NK-92 (cell line): ENCODE measurements around the gene EFCC1.

ENCODE experiments used
- DNase-seq: peaks from one replicate; lab custom pipeline; 2025; ENCODE audit not compliant: unreplicated experiment; lab: John Stamatoyannopoulos, UW

Gene EFCC1, protein sequence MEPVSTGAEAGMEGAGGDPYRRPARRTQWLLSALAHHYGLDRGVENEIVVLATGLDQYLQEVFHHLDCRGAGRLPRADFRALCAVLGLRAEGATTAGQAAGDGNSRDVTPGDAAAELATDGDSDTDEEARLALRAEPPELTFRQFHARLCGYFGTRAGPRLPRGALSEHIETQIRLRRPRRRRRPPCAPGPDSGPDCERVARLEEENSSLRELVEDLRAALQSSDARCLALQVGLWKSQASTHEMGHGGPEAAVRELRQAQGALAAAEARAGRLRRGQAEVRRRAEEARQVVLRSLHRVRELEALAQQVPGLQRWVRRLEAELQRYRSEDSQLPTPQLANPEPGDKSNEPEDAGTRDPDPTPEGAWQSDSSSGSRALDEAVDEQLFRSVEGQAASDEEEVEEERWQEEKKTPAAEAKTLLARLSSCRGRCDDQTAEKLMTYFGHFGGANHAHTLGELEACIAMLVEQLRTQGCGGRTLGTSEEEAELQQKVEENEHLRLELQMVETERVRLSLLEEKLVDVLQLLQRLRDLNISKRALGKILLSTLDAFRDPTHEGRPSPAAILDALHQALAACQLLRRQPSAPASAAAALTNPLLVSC

DNA sequence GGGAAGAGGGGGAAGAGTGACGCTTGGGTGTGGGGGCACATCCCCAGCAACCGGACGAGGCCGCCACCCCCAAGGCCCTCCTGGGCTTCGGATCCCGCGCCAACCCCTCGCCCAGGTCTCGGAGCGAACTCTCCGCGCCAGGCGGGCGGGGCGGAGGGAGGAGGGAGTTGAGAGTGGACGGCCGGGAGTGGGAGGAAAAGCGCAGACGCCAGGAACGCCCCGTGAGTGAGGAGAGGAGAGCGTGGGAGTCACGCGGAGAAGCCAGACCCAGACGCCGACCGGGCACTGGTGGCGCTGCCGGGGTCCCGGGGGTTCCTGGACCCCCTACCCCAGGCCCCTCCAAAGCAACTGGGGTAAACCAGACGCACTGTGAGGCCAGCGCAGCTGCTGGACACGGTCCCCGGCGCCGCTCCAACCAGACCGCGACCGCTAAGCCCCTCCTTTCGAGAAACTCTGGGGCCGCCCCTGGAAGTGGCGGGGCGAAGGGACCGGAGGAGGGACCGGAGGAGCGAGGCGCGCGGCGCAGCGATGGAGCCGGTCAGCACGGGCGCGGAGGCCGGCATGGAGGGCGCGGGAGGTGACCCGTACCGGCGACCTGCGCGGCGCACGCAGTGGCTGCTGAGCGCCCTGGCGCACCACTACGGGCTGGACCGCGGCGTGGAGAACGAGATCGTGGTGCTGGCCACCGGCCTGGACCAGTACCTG is at the start of gene EFCC1:
Gene EFCC1 (plus strand): TSS at position 204 of the 705 bp plus-strand sequence. CDS start 325 bp downstream, at position 529.
- no peak for DNase-seq

DNA sequence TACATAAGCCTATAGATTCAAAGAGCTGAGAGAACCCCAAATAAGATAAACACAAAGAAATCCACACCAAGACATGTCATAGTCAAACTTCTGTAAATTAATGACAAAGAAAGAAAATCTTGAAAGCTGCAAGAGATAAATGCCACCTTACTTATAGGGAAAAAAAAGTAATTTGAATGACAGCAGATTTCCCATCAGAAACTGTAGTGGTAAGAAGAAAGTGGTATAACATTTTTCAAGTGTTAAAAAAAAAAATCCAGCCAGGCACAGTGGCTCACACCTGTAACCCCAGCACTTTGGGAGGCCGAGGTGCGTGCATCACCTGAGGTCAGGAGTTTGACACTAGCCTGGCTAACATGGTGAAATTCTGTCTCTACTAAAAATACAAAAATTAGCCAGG is 44.7 kb upstream of the EFCC1 start:
- DNase-seq: no peak

DNA sequence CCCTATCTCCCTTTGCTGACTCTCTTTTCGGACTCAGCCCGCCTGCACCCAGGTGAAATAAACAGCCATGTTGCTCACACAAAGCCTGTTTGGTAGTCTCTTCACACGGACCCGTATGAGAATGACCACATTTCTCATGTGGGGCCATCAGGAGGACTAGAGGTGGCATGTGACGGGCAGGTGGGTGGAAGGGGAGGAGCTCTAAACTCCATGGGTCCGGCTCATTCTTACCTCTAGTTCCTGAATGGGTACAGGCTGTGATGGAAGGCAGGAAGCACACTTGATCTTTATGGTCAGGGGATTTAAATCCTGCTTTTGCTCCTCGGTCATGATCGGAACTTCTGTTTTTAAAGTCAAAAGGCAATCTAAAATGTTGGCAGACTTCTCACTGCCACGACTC is 35.8 kb upstream of the EFCC1 start:
- no peak for DNase-seq

DNA sequence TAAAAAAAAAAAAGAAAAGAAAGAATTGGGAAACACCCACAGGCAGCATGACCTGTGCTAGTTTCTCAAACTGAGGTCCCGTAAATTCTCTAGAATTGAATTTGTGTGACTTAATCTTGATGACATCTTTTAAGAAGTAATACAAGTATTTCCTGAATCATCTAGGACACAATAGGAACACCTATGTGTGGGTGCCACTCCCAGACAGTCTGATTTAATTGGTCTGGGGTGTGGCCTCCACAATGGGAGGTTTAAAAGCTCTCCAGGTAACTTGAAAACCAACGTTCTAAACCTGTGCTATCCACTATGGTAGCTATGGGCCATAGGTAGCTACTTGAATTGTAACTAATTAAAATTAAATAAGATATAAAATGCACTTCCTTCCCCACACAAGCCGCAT is 35.3 kb upstream of the EFCC1 start:
- DNase-seq: no peak

DNA sequence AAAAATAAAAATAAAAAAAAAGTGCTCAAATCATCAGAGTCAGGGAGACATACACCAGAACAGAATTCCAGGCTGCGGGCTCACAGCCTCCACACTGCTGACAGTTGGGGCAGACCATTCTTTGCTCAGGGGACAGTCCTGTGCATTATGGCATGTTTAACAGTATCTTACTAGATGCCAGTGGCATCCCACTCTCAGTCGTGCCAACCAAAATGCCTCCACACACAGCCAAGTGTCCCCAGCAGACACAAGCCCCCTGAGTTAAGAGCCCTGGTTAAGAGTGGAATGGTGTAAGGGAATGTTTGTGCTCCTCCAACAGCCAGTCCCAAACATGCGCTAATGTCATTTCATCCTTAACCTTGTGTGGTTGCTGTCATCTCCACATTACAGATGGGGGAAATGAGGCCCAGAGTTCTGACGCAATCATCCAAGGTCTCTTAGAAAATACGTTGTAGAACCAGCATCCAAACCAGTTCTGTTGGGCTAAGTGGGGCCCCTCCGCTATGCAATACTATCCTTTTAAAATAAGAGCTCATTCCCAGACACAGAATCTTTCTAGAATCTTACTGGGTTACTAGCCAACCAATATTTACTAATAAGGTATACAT is 33.3 kb upstream of the EFCC1 start:
- no peak for DNase-seq

DNA sequence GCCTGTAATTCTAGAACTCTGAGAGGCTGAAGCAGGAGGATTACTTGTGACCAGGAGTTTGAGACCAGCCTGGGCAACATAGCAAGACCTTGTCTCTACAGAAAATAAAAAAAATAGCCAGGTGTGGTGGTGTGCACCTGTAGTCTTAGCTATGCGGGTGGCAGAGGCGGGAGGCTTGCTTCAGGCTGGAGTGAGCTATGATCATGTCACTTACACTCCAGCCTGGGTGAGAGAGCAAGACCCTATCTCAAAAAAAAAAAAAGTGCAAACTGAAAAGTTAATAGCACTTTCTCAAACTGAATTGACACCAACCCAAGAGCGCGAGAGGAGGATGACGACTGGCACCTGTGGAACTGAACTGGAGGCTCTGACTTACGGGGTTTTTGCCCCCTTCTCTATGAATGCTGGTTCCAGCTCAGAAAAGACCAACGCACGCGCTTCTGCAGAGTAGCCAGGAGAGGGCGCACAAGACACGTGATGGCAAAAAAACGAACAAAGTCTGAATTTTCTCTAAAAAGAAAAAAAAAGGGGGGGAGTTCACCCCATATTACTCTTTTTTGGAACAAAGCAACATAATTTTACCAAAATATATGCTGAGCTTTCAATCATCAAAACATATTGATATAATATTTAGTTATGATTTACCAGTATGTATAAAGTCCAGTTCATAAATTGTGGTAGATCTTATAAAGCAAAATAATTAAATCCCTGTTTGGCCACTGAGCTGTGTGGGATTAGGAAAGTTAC is 30.9 kb upstream of the EFCC1 start:
- no peak for DNase-seq

DNA sequence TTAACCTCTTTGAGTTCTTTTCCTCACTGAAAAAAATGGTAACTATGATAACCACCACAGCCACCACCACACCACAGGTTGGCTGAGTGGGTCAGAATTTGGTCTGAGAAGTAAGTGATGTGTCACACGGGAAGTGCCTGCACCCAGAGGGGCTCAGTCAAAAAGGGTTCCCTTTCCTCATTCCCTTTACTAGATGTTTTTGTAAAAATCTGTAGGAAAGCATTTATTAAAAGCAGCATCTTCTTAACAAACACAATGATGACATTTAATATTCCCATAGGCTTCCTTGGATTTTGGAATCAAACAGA is 30.4 kb upstream of the EFCC1 start:
- no peak for DNase-seq

DNA sequence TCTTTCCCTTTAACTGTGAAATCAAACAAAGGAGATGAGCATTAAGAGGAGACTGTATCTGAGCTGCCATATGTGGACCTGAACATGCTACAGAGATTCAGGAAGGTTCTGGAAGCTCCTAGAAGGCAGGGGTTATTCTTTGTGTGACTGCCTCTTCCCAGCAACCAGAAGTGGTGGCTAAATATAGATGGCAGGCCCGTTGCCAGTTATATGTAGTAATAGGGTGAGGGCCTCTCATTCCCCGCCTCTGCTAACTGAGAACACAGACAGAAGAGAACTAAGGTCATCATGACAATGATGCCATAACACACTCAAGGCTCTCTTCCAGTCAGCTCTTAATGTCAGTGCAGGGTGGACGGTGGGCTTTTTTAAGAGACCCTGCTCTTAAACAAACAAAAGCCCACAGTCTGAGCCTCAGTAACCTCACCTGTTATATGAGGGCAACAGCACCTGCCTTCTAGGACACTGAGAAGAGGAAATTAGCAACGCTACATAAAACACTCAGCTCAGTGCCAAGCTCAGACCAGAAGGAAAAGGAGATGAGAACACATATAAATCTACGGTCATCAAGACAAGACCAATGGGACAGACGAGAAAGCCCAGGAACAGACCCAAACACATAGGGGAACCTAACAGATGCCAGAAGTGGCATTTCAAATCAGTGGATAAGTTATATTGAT is 29.5 kb upstream of the EFCC1 start:
- DNase-seq: no peak

DNA sequence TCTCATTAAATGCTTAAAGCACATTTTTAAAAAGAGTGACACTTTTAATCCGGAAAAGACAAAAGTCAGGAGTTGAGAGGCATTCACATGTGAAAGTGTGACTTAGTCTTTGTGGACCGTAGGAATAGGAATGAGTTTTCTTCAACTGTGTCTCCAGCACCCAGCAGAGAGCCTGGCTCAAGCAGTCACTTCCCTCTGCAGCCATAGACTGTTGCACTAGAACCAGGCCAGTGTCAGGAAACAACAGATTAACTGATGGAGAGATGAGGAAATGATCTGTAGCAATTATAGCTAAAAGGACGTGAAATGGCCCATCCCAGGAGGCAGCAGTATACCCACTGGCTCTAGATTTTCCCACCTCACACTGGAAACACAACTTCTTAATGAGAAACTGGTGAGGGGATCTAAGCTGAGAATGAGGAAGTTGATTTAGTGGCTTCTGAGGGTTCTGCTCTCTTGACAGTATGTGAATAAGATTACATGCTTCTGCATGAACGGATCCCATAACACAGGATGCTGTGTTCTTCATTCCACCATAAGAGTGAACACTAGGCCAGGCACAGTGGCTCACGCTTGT is 27.0 kb upstream of the EFCC1 start:
- no peak for DNase-seq

DNA sequence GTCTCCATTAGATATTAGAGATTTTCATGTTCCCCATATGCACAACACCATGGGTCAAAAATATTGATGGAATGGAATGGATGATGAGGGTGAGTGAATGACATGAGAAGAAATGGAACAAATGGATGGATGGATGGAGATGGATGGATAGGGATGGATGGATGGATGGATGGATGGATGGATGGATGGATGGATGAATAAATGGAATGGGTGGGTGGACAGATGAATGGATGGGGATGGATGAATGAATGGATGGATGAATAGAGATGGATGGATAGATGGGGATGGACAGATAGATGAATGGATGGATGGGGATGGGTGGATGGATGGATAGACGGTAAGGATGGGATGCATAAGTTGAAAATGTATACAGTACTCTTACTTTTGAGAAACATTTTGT is 25.8 kb upstream of the EFCC1 start:
- DNase-seq: no peak

DNA sequence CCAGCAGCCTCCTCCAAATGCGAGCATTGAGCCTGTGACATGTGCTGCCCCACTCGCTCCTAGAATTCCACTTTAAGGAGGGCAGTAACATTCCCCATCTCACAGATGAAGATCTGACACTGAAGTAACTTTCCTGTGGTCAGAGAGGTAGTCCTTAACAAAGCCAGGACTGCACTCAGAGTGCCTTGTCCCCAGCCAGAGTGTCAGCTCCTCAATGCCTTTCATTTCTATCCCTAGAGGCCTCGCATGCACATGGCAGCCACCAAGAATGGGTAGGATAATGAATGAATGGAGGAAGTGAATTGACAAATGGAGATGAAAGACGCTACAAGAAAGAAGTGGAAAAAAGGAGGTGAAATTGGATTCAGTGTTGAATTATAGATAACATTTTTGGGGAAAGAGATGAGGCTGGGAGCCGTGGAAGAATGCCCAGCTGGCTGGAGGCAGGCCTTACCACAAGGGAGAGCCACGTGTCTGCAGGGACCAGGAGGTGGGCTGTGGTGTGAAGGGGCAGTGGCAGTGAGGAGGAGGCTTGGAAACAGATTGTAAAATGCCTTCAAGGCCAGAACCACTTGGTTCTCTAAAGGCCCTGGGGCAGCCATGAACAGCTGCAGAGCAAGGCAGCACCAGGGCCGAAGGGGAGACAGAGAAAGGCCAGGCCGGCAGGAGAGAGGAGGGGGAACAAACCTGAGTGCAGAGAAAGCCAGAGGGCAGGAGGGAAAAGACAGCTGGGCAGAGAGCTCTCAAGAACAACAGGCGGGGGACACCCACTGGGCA is 17.6 kb upstream of the EFCC1 start:
- DNase-seq: no peak

DNA sequence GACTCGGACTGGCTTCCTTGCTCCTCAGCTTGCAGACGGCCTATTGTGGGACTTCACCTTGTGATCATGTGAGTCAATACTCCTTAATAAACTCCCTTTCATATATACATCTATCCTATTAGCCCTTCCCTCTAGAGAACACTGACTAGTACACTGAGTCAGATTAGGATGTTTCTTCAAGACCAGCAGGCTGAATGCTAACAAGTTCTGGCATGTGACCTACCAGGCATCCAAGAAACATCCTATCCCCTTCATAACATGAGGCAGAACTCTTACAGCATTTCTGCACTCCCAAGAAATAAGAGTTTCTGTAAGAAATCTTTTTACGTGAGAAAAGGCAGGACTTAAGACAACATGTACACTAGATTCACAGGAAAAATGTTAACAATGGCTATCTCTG is 16.5 kb upstream of the EFCC1 start:
- DNase-seq: no peak

DNA sequence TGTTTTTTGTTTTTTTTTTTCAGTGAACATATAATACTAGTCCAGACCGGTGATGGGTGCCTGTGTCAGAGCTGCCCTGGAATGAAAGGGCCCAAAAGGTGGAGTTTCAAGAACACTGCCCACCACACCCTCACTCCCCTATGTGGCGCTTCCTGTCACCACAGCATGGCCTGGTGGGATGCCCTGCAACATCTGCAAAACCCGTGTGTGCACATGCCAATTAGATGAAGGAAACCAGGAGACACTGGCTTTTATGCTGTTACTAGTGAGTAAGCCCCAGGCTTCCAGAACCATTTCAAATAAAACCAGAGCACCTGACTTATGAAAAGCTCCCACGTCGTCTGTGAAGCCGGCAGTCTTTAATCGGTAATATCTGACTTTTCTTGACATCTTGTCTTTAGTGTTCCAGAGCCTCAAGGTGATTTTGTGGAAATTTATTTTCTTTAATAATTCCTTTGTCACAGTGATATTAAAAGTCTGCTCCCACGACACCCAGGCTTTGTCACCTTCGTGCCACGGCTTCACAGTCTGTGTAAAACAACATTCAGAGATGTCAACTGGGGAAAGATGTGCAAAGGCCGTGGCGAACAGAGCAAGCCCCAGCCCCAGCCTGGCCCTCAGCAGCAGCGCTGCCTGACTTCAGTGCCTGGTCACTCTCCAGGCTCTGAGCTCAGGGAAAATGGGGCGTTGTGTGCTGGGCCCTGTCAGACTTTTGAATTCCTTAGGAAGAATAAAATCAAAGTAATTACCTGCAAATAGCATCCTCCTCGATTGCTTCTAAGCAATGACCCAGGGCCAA is 13.6 kb upstream of the EFCC1 start:
- DNase-seq: no peak

DNA sequence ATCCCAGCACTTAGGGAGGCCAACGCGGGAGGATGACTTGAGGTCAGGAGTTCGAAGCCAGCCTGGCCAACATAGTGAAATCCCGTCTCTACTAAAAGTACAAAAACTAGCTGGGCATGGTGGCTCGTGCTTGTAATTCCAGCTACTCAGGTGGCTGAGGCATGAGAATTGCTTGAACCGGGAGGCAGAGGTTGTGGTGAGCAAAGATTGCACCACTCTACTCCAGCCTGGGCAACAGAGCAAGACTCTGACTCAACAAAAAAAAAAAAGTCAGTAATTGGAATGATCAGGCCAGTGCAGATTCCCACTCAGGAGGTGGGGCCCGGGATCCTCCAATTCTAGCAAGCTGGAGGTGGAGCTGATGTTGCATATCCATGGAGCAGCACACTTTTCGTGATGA is 12.8 kb upstream of the EFCC1 start:
- DNase-seq: no peak

DNA sequence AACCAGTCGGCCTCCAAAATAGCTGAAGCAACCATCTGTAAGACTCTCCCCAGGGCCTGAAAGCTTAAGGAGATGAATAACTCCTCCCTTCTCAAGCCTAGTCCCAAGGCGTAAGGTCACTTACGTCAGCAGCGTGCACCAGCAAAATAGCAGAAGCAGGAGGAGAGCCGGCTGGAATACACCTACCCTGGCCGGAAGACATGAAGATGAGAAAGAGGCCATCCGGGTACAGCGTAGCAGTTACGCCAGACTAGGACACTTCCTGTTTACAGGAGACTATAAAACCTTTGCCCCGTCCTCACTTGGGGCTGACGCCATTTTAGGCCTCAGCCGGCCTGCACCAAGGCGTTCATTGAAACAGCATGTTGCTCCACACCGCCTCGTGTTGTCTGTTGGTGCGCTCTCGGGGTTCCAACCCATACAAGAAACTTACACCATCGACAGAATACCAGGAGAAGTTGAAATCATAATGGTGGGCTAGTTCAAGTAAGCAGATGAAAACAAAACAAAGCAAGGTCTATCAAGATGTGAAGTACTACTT is 9.7 kb upstream of the EFCC1 start:
- no peak for DNase-seq

DNA sequence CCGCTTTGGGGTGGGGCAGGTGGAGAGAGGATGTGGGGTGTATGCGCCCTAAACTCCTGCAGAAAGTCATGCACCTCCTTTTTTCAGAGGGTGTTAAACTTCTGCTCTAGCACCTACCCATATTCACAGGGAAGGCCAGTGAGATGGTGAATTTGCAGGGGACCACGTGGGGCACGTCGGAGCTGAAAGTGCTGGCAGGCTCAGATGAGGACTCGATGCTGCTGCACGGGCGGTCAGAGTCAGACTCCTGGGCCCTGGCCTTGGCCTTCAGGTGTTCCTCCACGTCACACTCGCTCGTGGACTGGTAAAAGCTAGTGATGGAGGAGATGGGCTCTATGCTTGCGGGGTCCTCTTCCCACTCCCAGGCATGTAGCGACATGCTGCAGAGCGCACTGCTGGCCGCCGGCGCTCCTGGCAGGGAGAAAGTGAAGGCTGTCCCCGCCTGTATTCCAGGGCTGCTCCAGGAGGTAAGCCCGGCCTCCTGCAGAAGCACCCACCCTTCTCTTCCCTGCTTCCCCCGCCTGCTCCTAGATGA is 8.1 kb upstream of the EFCC1 start:
- DNase-seq: no peak

DNA sequence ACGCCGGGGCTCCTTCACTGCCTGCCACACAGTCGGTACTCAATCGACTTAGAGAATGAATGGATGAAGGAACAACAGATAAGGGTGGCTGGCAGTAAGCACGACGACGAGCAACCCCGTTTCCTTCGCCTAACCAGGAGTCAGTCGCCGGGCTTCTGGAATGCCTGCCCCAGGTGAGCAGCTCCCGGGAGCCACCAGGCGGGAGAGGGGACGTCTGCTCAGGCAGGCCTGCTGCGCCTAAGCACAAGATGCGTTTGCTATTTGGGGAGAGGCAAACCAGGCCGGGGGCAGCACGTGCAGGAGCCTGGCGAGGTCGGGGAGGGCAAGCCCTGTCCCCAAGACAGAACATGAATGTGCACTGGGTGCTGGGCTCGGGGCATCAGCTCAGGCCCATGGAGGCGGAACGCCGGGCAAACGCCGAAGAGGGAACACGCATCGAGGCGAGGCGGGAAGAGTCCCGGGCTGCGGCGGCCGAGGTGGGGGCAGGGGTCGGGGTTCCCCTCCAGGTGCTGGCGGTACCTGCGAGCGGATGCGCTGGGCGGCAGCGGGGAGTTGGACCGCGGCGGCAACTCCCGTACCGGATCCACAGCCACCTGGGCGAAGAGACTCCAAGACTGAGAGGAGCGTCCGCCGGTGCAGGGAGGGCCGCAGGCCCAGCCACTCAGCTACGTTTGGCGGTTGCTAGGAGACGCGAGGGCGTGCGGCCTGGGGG is 7.5 kb upstream of the EFCC1 start, which contains the start of gene CFAP92:
Gene CFAP92 (minus strand): TSS at position 616 of the 712 bp plus-strand sequence. CDS start 772 bp downstream, outside the sequence.
- DNase-seq: no peak

DNA sequence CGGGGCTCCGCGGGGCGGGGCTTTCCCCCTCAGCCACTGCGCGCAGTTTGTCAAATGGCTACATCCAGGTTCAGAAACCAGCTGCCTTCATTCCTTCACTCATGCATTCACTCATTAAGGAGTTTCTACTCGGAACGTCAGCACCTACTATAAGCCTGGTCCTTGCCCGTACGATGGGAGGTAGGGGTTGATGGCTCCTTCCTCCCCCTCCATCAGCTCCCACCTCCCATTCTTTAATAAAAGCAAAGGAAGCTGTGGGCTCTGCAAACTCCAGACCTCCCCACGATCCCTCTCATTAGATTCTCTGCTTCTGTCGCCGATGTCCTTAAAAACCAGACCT is 7.0 kb upstream of the EFCC1 start:
- DNase-seq: no peak
